Activated CD8-positive, alpha-beta memory T cell treated with anti-CD3 and anti-CD28 coated beads, Interleukin-2, amount 50 U/mL, for 24 hours (primary cell): ENCODE data around the gene ADARB1.

Source experiments
- DNase-seq: peaks from one replicate; pipeline ENCODE4 v3.0.0-alpha.2; 2020; ENCODE audit errors: extremely low read depth

Gene ADARB1

DNA sequence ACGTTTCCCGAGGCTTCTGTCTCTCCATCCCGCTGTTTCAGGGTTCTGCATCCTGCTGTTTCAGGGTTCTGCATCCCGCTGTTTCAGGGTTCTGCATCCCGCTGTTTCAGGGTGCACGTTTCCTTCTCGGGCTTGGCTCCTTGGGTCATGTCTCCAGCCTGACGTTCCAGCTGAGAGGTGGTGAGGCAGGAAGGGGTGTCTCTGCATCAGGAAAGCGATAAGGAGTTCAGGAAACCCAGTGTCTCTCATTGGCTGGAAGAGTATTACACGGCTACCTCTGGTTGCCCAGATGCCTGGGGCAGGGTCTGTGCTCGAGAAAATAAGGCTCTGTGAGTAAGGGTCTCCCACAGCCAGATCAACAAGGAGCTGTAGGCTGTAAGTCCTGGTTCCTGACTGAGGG, 21.1 kb downstream of the ADARB1 start:
- DNase-seq = no peak

DNA sequence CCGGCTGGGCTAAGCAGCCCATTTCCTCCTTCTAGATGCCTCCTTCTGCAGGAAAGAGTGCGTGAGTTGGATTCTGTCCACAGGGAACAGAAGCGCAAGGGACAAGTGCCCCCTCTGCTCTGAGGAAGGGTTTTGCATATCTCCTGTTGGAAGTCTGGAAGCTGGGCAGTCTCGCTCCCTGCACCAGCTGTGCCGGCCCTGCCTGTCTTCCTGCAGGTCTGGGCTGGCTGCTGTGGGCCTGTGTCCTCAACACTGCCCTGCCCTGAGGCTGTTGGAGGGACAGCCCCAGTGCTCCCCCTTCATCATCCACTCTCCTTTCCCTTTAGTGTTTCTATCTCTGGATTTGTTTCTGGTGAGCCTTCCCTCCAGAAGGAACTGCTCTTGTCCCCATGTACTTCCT, 21.8 kb downstream of the ADARB1 start:
- DNase-seq = no peak

GRCh38 chr21:45097827-45098387, 23.5 kb downstream of the ADARB1 start:
- DNase-seq = no peak

DNA sequence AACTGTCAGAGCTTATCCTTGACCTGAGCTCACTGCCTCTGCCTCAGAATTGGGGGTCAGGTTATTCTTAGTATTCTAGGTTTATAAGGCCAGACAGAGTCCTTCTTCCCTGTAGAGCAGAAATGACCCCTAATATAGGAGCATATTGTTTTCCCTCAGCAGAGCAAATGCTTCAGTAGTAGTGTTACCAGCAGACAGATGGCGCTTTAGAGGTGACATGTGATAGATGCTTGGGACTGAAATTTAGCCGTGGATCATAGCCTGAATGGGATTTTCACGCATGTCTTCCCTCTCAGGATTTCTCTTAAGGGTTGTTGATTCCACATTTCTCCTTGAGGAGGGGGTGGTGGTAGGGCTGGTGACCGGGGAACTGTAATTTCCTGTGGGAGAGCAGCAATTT, 24.5 kb downstream of the ADARB1 start:
- DNase-seq = no peak

GRCh38 chr21:45099571-45099970, 25.2 kb downstream of the ADARB1 start:
- DNase-seq = no peak

DNA sequence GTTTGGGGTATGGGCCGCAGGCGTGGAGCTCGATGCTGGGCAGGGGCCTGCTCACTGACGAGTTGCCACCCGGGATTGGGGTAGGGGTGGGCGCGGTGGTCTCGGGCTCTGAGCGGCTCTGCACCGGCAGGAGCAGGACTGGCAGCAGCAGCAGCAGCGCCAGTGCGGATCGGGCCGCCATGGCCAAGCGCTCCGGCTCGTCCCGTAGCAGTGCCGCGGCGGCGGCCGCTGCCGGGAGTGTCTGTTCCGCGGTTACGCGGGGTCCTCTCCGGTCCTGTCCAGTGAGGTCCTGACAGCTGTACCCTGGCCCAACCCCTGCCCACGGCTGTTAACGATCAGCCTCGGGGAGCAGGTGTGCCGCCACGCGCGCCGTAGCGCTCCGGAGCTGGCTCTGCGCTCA, 26.5 kb downstream of the ADARB1 start:
- DNase-seq = no peak

DNA sequence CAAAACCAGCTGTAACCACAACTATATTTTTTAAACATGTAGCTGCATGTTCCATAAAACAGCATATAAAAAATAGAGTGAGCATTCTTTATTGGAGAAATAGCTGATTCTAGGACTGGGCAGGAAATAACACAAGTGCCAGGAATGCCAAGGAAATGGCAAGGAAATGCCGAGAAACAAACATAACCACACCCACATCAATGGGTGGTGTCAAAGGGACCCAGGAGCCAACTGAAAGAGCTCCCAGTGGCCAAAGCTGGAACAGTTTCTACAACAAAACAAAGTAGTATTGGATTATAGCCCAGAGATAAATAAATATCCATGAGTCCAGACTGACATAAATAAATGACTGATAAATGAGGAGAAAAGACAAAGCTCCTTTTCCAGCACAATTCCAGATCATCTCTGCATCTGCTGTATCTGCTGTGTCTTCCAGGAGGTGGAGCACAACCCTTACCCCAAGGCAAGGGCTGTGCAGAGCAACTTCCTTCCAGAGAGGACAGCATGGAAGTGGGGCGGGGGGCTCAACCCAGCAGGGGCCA, 28.1 kb downstream of the ADARB1 start:
- DNase-seq = no peak

DNA sequence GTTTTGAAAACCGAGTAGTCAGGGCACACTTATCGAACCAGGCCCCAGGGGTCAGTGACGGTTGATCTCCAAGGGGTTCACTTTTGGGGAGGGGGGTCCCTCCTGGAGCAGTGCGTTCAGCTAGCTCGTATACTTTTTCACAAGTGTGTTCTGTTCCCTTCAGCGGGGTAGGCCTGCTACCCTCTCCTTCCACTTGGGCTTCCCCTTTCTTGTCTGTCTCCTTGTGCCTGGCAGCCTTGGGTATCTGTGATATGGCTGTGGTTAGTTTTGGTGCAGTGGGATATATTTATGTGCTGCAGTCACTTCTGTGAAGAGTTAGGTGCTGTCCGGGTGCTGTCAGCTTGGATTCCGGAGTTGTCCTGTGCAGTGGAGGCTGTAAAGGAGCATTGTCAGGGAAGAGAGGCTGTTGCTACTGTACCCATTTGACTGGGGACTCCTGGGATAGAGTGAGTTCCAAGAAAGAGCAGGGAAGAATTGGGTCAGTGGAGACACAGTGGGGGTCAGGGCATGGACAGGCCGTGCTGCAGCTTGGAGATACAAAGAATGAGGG, 29.7 kb downstream of the ADARB1 start:
- no peak for DNase-seq

DNA sequence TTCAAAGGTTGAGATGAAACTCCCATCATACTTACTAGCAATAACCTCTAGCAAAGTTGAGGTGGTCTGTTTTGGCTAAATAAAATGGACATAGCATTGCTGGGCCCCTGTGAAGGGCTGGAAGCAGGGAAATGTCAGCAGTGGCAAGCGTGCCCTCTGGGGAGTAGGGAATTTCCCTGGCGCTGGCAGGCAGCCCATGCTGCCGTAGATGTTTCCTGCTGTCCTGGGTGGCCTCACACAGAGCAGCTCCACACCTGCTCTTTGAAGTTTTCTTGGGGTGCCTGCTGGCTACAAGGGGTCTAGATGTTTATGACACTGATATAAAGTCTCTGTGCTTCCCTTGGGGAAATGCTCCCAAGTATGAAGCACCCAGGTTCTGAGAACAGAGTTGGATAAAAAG, 30.2 kb downstream of the ADARB1 start:
- DNase-seq = no peak

DNA sequence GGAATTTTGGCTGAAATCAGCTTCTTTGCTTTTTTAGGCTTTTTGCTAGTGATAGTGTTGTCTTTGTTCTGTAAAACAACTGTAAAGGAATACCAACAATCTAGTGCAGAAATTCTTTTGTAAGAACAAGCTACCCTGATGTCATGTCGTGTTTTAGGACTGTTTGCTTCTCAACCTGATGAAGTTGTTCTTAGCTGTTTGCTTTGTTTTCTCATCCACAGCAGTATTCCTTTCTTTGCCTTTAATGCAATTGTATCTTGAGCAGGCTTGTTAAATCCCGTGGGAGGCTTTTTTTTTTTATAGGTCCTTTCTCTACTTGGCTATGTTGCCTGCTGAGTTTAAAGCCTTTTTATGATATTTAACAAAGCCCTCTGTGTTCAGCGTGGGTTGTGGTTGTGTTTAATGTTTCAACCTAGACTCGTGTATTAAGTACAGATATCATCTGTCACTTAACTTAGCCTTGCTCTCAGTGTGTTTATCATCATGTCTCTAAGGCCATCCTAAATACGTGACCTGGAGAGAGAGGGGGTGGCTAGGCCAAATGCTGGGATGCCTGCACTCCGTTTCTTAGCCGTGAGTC, 31.6 kb downstream of the ADARB1 start:
- DNase-seq = no peak

DNA sequence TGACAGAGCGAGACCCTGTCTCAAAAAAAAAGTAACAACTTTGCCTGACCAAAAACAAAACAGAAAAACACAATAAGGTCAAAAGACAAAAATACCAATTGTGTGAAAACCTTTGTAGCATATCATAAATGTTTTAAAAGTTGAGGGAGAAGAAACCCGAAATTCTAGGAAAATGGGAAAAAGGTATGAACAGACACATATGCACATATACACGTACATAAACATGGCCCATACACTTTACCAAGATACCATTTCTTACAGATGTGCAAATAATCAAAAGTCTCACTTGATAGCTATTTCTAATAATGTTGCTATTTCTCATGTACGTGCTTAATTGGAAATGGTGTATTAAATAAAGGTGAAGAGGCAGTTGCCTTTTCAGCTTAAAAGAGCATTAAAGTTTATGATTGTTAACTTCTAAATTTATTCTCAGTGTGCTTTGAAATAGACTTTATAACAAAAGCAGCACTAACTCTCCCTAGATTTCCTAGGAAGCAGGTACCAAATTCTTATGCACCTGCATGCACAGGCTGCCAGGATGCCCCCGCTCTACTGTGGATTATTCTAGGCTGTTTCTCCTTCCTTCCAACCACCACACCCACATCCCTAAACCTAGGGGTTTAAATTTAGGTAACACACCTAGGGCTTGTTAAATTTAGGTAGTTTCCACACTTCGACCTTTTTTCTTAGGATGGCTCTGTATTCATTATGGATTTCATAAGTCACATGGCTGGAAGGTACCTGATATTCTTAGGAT, 33.8 kb downstream of the ADARB1 start:
- no peak for DNase-seq

DNA sequence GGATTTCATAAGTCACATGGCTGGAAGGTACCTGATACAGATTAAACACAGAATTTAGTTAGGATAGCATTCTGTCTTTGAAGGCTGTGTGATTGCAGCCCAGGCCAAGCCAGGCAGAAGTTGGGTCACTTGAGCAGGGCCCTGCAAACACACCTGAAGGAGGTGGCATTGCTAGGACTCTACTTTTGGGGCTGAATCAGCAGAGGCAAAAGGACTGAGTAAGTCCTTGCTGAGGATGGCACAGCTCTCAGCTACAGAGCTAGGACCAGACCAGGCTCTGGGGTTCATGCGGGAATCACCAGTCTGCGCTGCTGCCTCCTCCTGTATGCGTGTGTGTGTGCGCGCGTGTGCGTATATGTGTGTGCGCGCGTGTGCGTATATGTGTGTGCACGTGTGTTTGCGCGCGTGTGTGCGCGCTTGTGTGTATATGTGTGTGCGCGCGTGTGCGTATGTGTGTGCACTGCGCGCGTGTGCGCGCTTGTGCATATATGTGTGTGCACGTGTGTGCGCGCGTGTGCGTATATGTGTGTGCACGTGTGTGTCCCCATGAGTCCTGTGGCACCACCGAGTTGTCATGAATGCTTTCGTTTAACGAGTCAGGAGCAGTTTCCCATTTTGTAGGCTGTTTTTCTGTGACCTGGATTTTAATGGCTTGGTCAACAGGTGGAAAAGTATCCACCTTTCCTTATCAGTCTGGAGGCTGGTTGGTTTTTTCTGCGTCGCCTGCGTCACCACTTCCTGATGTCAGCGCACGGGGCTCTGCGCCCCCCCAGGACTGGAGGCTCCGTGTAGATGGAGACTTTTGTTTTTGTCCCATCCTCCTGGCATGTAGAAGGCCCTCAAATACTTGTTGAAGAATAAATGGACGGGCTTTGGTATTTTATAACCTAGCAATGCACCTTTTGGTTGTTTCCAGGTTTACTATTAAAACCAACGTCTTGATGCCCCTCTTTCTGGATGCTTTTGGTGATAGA, 34.7 kb downstream of the ADARB1 start:
- DNase-seq = no peak

GRCh38 chr21:45109831-45110492, 35.6 kb downstream of the ADARB1 start:
- DNase-seq = no peak

DNA sequence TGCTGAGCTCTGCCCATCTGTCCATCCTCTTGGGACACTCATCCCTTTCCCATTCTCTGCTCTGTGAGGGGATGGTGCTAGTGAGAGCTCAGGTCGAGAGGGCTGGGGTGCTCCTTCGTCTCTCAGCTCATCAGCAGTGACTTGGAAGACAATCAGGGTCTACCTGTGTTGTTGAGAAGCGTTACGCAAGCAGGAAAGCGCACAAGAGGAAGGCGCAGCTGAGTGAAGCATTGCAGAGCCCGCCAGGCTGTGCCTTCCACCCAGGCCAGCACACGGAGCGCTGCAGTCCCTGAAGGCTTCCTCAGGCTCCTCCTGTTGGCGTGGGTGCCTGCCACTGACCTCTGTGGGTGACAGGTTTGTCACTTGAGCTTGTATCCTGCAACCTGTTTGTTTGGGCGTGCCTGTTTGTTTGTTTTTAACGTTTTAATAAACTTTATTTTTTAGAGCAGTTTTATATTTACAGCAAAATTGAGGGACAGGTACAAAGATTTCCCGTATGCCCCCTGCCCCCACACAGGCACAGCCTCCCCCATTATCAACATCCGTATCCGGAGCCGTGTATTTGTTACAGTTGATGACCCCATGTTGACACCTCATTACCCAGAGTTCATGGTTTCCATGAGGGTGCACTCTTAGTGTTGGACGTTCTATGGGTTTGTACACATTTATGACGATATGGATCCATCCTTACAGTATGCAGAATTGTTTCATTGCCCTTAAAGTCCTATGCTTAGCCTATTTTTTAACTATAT, 36.7 kb downstream of the ADARB1 start:
- DNase-seq = no peak

GRCh38 chr21:45111703-45112102, 37.3 kb downstream of the ADARB1 start:
- DNase-seq = no peak

DNA sequence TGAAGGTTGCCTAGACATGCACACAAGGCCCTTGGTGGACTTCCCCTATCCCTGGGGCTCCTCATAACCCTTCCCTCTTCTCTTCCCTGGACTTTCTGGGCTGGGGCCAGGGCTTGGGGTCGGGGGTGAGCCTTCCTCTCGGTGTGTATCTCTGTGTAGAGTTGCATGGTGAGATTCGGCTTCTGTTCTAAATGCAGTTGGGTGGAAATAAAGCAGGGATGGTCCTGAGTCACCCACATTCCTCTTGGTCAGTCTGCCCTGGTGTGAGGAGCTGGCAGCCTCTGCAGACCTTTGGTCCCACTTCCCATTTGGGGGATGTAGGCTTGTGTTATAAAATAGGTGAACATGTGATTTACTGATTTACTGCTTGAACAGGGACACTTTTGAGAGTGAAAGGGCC, 38.0 kb downstream of the ADARB1 start:
- DNase-seq = no peak

DNA sequence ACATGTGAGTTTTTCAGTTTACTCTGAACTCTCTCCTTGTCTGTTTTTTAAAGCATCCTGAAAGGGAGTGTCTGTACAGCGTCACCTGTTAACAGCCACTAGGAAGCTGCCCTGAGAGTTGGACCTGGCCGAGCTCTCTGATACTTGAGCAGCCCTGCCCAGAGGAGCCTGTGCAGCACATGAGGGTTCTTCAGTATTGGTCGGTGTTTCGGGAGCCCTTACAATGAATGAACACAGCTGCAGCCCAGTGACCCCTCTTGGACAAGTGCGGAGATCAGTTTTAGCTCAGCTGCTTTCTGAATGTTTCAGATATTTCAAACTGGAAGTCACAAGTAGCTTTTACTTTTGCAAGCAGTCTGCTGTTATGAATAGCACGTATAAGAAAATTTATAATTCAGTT, 39.2 kb downstream of the ADARB1 start:
- DNase-seq = no peak

DNA sequence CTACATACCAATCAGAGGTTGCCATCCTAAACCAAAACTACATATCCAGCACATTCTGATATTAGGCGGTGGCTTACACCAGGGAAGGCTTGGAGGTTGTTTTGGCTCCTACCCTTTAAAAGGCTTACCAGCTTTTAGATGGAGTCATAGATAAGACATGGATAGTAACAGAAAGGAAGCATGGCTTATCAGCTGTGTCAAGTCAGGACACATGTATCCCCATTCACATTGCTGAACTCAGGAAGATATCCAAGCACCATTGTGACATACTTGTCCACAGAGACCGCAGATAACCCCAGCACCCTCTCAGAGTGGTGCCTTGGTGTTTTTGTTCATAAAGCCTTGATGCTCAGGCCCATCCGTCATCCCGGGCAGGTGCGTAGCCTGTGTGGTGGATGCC, 39.7 kb downstream of the ADARB1 start:
- no peak for DNase-seq

DNA sequence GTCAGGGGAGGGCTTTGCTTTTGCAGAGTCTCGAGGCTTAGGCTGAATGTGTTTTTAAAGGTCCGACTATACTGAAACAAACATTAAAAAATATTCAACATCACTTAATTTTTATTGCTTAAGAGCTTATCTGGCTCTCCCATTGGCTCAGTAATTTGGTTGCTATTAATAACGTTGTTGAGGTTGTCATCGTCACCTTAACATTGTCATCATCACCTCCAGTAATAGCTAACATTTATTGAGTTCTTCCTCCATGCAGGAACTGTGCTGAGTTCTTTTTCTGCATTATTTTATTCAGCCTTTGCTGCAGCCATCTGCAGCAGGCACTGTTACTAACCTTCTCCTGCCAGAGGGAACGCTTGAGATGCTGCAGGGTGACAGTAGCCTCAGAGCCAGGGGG, 40.1 kb downstream of the ADARB1 start:
- no peak for DNase-seq

GRCh38 chr21:45115141-45115540, 40.8 kb downstream of the ADARB1 start:
- DNase-seq = no peak
